NCI-H2029 treated with DMSO at 0.1 percent for 48 hours (cell line): ENCODE results near the gene TAF11L11.
"Not testable (repeated sequence)": the region's sequence is repeated elsewhere in the genome, so short reads cannot be mapped to it uniquely, and the experiment has no call there.

Source experiments
- DNase-seq: peaks from one replicate; lab custom pipeline; 2025; lab: John Stamatoyannopoulos, UW

The TAF11L11 gene

DNA sequence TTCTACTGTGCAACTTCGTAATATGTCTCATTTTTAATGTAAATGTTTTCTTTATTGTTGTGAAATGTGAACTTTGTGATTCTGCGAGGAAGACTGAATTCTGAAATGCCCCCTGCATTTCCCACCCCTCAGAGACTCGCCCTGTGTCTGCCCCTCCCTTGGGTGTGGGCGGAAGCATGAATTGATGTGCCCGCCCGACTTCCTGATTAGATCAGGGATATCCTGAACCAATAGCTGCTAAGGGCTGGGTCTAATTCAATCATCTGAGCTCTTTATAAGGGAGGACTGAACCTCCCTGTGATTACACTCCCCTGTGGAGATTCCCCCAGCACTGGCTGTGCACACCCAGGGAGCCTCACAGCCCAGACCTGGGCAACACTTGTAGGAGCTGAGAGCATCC, at the start of gene TAF11L11:
Gene TAF11L11, plus strand, starts transcription at position 304 of the 400 bp plus-strand sequence.
- not testable (repeated sequence) for DNase-seq

DNA sequence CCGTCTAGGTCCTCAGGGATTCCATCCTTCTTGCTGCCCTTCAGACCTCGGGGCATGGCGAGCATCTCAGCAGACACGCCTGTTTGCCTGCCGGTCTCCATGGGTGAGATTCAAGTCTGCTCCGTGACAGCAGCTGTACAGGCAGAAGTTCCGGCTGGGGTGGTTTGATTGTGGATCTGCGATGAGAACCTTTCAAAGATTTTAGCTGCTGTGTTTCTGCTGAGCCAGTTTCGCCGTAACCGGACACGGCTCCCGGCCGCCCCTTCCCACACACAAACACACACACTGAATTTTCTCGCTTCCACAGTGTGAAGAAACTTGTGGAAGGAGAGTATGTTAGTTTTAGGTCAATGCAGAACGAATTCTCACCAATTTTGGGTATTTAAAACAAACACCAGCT, 18.3 kb upstream of the TAF11L11 start, which contains the start of gene TAF11L7:
Gene TAF11L7, minus strand, starts transcription at position 101 of the 400 bp plus-strand sequence.
- DNase-seq, result not testable (repeated sequence)

DNA sequence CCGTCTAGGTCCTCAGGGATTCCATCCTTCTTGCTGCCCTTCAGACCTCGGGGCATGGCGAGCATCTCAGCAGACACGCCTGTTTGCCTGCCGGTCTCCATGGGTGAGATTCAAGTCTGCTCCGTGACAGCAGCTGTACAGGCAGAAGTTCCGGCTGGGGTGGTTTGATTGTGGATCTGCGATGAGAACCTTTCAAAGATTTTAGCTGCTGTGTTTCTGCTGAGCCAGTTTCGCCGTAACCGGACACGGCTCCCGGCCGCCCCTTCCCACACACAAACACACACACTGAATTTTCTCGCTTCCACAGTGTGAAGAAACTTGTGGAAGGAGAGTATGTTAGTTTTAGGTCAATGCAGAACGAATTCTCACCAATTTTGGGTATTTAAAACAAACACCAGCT, 13.1 kb upstream of the TAF11L11 start, which contains the start of gene TAF11L8:
Gene TAF11L8, minus strand, starts transcription at position 101 of the 400 bp plus-strand sequence.
- DNase-seq, result not testable (repeated sequence)

DNA sequence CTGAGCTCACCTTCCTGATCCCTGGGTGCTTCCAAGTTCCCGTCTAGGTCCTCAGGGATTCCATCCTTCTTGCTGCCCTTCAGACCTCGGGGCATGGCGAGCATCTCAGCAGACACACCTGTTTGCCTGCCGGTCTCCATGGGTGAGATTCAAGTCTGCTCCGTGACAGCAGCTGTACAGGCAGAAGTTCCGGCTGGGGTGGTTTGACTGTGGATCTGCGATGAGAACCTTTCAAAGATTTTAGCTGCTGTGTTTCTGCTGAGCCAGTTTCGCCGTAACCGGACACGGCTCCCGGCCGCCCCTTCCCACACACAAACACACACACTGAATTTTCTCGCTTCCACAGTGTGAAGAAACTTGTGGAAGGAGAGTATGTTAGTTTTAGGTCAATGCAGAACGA, 9.7 kb upstream of the TAF11L11 start, which contains the start of gene TAF11L9:
Gene TAF11L9, minus strand, starts transcription at position 140 of the 400 bp plus-strand sequence.
- DNase-seq, result not testable (repeated sequence)

DNA sequence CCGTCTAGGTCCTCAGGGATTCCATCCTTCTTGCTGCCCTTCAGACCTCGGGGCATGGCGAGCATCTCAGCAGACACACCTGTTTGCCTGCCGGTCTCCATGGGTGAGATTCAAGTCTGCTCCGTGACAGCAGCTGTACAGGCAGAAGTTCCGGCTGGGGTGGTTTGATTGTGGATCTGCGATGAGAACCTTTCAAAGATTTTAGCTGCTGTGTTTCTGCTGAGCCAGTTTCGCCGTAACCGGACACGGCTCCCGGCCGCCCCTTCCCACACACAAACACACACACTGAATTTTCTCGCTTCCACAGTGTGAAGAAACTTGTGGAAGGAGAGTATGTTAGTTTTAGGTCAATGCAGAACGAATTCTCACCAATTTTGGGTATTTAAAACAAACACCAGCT, 6.3 kb upstream of the TAF11L11 start, which contains the start of gene TAF11L10:
Gene TAF11L10, minus strand, starts transcription at position 101 of the 400 bp plus-strand sequence.
- not testable (repeated sequence) for DNase-seq

DNA sequence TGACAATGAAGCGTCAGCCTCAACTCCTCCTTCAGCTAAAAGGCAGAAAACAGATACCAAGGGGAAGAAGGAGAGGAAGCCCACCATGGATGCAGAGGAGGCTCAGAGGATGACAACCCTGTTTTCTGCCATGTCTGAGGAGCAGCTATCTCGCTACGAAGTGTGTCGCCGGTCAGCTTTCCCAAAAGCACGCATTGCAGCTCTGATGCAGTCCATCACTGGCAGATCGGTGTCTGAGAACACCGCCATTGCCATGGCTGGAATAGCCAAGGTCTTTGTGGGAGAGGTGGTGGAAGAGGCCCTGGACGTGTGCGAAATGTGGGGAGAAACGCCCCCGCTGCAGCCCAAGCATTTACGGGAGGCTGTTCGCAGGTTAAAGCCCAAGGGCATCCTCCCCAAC, 968 bp downstream of the TAF11L11 start:
- no peak for DNase-seq

DNA sequence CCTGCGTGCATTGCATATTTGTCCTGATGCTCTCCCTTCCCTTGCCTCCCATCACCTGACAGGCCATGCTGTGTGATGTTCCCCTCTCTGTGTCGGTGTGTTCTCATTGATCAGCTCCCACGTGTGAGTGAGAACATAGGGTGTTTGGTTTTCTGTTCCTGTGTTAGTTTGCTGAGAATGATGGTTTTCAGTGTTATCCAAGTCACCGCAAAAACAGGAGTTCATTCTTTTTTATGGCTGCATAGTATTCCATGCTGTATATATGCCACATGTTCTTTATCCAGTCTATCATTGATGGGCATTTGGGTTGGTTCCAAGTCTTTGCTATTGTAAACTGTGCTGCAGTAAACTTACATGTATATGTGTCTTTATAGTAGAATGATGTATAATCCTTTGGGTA, 3.5 kb downstream of the TAF11L11 start:
- not testable (repeated sequence) for DNase-seq

DNA sequence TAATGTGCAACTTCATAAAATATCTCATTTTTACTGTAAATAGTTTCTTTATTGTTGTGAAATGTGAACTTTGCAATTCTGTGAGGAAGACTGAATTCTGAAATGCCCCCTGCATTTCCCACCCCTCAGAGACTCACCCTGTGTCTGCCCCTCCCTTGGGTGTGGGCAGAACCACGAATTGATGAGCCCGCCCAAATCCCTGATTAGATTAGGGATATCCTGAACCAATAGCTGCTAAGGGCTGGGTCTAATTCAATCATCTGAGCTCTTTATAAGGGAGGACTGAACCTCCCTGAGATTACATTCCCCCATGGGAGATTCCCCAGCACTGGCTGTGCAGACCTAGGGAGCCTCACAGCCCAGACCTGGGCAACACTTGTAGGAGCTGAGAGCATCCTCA, 6.1 kb downstream of the TAF11L11 start, which contains the start of gene TAF11L12:
Gene TAF11L12, plus strand, starts transcription at position 301 of the 400 bp plus-strand sequence.
- not testable (repeated sequence) for DNase-seq

DNA sequence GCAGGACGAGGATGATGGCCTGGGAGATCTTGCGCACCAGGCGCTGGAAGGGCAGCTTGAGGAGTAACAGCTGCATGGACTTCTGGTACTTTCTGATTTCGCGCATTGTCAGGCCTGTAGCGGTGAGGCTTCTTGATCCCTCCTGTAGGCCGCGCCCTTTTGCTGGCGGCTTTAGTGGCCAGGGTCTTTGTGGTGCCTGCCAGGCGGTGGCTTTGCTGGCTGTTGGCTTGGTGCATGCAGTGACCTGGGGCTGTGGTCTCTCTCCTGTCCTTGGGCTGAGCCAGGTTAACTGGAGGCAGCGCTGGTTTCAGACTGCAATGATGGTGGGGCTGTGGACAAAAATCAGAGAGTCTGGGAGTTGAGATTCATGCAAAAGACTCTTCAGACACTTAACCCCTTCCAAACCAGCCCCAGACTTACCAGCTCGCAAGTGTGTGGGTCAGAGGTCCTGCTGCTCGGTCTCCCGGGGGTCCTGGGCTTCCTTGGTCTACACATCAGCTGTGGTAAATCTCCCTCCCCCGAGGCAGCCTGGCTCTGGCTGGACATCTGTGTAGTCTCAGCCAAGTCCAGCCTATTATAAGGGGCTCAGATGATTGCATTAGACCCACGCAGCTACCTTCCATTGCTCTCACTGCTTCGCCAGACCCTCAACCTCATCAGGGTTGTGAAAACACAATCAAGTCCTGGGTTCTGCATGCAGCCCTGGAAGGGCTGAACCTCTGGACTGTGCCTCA, 11.1 kb downstream of the TAF11L11 start:
- DNase-seq, result no peak

DNA sequence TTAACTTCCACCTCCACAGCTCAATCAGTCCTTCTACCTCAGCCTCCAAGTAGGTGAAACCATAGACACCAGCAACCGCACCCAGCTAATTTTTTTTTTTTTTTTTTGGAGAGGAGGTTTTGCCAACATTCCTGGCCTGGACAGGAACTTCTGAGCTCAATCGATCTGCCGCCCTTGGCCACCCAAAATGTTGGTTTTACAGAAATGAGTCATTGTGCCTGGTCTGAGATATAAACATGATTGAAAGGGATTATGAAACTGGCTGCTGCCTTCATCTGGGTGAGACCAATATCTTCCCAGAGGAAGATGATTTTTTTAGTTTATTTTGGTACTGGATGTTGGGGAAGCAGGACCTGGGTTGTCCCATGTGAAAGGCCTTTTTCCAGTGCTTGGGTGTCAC, 15.4 kb downstream of the TAF11L11 start:
- no peak for DNase-seq

DNA sequence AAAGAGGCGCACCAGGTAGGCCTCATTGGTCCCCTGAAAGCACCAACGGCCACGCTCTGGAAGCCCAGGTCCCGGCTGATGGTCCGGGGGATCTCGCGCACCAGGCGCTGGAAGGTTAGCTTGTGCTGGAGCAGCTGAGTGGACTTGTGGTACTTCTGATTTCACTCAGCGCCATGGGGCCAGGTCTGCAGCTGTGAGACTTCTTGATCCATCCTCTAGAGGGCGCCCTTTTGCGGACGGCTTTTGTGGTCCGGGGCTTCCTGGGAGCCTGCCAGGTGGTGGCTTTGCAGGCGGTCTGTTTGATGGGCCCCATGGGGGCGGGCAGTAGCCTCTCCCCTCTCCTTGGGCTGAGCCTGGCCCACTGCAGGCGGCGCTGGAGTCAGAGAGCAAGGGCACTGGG, 16.6 kb downstream of the TAF11L11 start:
- no peak for DNase-seq

DNA sequence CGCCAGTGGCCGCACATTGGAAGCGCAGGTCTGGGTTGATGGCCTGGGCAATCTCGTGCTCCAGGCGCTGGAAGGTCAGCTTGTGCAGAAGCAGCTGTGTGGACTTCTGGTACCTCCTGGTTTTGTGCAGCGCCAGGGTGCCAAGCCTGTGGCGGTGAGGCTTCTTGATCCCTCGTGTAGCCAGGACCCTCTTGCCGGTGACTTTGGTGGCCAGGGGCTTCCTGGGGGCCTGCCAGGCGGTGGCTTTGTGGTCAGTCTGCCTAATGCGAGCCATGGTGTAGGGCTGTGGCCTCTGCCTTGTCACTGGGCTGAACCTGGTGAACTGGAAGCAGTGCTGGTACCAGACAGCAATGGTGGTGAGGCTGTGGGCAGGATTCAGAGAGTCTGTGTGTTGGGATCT, 21.7 kb downstream of the TAF11L11 start:
- no peak for DNase-seq

DNA sequence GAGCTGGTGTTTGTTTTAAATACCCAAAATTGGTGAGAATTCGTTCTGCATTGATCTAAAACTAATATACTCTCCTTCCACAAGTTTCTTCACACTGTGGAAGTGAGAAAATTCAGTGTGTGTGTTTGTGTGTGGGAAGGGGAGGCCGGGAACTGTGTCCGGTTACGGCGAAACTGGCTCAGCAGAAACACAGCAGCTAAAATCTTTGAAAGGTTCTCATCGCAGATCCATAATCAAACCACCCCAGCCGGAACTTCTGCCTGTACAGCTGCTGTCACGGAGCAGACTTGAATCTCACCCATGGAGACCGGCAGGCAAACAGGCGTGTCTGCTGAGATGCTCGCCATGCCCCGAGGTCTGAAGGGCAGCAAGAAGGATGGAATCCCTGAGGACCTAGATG, 27.8 kb downstream of the TAF11L11 start, which contains the start of gene TAF11L13:
Gene TAF11L13, plus strand, starts transcription at position 301 of the 400 bp plus-strand sequence.
- not testable (repeated sequence) for DNase-seq

DNA sequence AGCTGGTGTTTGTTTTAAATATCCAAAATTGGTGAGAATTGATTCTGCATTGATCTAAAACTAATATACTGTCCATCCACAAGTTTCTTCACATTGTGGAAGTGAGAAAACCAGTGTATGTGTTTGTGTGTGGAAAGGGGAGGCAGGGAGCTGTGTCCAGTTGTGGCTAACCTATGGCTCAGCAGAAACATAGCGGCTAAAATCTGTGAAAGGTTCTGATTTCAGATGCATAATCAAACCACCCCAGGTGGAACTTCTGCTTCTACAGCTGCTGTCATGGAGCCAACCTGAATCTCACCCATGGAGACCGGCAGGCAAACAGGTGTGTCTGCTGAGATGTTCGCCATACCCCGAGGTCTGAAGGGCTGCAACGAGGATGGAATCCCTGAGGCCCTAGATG, 30.2 kb downstream of the TAF11L11 start, which contains the start of gene TAF11L14:
Gene TAF11L14, plus strand, starts transcription at position 301 of the 400 bp plus-strand sequence.
- no peak for DNase-seq

DNA sequence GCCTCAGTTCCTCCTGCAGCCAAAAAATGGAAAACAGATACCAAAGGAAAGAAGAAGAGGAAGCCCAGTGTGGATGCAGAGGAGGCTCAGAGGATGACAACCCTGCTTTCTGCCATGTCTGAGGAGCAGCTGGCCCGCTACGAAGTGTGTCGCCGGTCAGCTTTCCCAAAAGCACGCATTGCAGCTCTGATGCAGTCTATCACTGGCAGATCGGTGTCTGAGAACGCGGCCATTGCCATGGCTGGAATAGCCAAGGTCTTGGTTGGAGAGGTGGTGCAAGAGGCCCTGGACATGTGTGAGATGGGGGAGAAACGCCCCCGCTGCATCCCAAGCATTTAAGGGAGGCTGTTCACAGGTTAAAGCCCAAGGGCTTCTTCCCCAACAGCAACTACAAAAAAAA, 45.2 kb downstream of the TAF11L11 start:
- DNase-seq, result not testable (repeated sequence)

DNA sequence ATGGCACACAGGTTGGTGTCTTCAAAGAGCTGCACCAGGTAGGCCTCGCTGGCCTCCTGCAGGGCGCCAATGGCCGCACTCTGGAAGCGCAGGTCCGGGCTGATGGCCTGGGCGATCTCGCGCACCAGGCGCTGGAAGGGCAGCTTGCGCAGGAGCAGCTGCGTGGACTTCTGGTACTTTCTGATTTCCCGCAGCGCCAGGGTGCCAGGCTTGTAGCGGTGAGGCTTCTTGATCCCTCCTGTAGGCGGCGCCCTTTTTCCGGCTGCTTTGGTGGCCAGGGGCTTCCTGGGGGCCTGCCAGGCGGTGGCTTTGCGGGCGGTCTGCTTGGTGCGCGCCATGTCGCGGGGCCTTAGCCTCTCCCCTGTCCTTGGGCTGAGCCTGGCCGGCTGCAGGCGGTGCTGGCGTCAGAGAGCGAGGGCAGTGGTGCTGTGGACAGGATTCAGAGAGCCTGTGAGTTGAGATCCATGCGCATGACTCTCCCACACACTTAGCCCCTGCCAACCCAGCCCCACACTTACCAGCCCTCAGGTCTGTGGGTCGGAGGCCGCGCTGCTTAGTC, 51.3 kb downstream of the TAF11L11 start:
- DNase-seq, result not testable (repeated sequence)
